Measurements from ENCODE around the gene SDF4. TPM values are rescaled to one million over a fixed set of nuclear protein-coding genes. Genes with fewer than 3 reads are reported as not detected.

The SDF4 gene
- total and polyA plus RNA-seq, 2 of the 13 experiments (the other 11 are each of a cell fraction or from before 2014, with no cell fraction given), result 80.8 to 107 TPM

DNA sequence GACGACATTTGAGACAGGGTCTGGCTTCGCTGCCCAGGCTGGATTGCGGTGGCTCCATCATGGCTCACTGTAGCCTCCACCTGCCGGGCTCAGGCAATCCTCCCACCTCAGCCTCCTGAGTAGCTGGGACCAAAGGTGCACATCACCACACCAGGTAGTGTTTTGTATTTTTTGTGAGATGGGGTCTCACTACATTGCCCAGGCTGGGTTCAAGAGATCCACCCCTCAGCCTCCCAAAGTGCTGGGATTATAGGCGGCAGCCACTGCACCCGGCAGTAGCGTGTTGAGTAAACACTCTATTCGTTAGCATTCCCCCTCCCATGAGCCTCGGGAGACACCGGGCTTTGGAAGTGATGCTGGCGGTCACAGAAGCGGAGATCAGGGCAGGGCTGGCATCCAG lies 21.5 kb upstream of the SDF4 start:
- H4K20me1 ChIP-seq (ENCODE audit: insufficient read depth, low read length), result no peaks in the 10 kb centered on the region
- no peaks in the 10 kb centered on the region for H3K9me3 ChIP-seq (ENCODE audit: low read length)
- H3K4me1 ChIP-seq (ENCODE audit: insufficient read depth, low read length), result no peaks in the 10 kb centered on the region
- intact Hi-C loops (cut with micrococcal nuclease; ENCODE audit: unreplicated experiment), result loop anchor here (5.0 kb wide), 1 partner anchor 131 kb away; no protein-coding TSS in a partner anchor
- no peaks in the 10 kb centered on the region for H3K27me3 ChIP-seq (ENCODE audit: control insufficient read depth in 1 of 2, insufficient read depth in 2 of 2, low read length in 2 of 2)
- DNase-seq (ENCODE audit: low spot score), result no peak
- ATAC-seq, result no peak
- H3K4me2 ChIP-seq (ENCODE audit: low read depth, low read length), result no peak overlapping the region
- no peaks in the 10 kb centered on the region for H3K79me2 ChIP-seq (ENCODE audit: insufficient read depth, low read length)
- FAIRE-seq, result no peak
- in situ Hi-C loops (cut with HindIII; ENCODE audit: extremely low pct_ligation_motif_present, low pct_unique_long_range_greater_than_20kb), result no loop called here
- no peak overlapping the region for H2AFZ ChIP-seq (ENCODE audit: low read length)
- H3K9ac ChIP-seq (ENCODE audit: insufficient read depth, low read depth, low read length), result no peak overlapping the region
- no peak overlapping the region for H3K27ac ChIP-seq (ENCODE audit: extremely low read length, insufficient read depth, low read length)
- CTCF ChIA-PET (ENCODE audit: low intra/inter-chr PET ratio, low total read pairs), result no interaction called here
- BruUV-seq (replicated peaks), result no TSS peak
- H3K4me3 ChIP-seq (replicated peaks in 1 of 3; ENCODE audit: insufficient read depth in 1 of 3, low read depth in 2 of 3, low read length in 3 of 3), result no peak overlapping the region
- WGBS (ENCODE audit: low lambda C conversion rate), result 93% methylated on average over 6 of the region's 12 CpGs
- peak; percentile 91 for TF ChIP-seq ZNF121 (CRISPR knock-in tag; IDR thresholded peaks at IDR 0.05)
- TF ChIP-seq, protein P1, sequence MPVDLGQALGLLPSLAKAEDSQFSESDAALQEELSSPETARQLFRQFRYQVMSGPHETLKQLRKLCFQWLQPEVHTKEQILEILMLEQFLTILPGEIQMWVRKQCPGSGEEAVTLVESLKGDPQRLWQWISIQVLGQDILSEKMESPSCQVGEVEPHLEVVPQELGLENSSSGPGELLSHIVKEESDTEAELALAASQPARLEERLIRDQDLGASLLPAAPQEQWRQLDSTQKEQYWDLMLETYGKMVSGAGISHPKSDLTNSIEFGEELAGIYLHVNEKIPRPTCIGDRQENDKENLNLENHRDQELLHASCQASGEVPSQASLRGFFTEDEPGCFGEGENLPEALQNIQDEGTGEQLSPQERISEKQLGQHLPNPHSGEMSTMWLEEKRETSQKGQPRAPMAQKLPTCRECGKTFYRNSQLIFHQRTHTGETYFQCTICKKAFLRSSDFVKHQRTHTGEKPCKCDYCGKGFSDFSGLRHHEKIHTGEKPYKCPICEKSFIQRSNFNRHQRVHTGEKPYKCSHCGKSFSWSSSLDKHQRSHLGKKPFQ (CRISPR knock-in tag; IDR thresholded peaks at IDR 0.05; ENCODE audit: insufficient replicate concordance), result no peak
- peaks cover 7 to 15% of the 10 kb centered on the region in 2 experiments; a peak in 4 of 5 replicates for H3K36me3 ChIP-seq (replicated peaks in 1 of 2; ENCODE audit: control insufficient read depth in 1 of 2, insufficient read depth in 2 of 2, low read length in 2 of 2)
- POLR2A ChIA-PET, result no interaction called here

DNA sequence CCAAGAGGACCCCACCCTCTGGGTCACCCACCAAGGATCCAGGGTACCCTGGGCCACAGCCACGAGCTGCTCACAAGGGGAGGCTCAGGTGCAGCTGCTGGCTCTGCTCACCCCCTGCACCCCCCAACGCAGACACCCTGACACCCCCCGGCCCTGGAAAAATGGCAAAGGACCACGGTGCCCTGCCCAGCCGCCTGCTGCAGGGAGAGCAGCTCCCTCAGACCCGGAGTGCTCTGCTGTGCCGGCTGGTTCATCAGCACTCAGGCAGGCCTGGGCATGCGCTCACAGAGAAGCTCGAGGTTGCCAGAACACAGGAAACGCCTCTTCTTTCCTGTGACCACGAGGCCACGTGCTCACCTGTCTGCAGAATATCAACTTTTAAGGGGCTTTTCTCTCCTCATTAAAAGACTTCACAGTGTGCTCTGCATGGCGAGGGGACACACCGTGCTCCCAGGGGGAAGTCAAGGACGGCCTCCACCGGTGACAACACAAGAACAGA lies 19.0 kb upstream of the SDF4 start:
- Histone ChIP-seq H3K4me2 (ENCODE audit: low read depth, low read length) (no peak overlapping the region), H4K20me1 (ENCODE audit: insufficient read depth, low read length) (no peaks in the 10 kb centered on the region), H2AFZ (ENCODE audit: low read length) (no peak overlapping the region), H3K4me1 (ENCODE audit: insufficient read depth, low read length) (no peaks in the 10 kb centered on the region), H3K27me3 (ENCODE audit: control insufficient read depth in 1 of 2, insufficient read depth in 2 of 2, low read length in 2 of 2) (no peaks in the 10 kb centered on the region), H3K79me2 (ENCODE audit: insufficient read depth, low read length) (no peaks in the 10 kb centered on the region), H3K9ac (ENCODE audit: insufficient read depth, low read depth, low read length) (no peak overlapping the region), H3K9me3 (ENCODE audit: low read length) (no peaks in the 10 kb centered on the region), H3K36me3 (replicated peaks in 1 of 2; ENCODE audit: control insufficient read depth in 1 of 2, insufficient read depth in 2 of 2, low read length in 2 of 2) (peaks cover 6 to 7% of the 10 kb centered on the region in 2 experiments; a peak in 3 of 5 replicates), H3K4me3 (replicated peaks in 1 of 3; ENCODE audit: insufficient read depth in 1 of 3, low read depth in 2 of 3, low read length in 3 of 3) (no peak overlapping the region), H3K27ac (ENCODE audit: extremely low read length, insufficient read depth, low read length) (no peak overlapping the region)
- ATAC-seq (peak; percentile 8; the same call in 1 of the 3 replicates), DNase-seq (ENCODE audit: low spot score) (no peak), FAIRE-seq (no peak)
- BruUV-seq (replicated peaks), result no TSS peak
- in situ Hi-C loops (cut with HindIII; ENCODE audit: extremely low pct_ligation_motif_present, low pct_unique_long_range_greater_than_20kb), result no loop called here
- no peak for TF ChIP-seq ZNF33A (CRISPR knock-in tag; IDR thresholded peaks at IDR 0.05; ENCODE audit: borderline replicate concordance)
- TF ChIP-seq, protein P2, sequence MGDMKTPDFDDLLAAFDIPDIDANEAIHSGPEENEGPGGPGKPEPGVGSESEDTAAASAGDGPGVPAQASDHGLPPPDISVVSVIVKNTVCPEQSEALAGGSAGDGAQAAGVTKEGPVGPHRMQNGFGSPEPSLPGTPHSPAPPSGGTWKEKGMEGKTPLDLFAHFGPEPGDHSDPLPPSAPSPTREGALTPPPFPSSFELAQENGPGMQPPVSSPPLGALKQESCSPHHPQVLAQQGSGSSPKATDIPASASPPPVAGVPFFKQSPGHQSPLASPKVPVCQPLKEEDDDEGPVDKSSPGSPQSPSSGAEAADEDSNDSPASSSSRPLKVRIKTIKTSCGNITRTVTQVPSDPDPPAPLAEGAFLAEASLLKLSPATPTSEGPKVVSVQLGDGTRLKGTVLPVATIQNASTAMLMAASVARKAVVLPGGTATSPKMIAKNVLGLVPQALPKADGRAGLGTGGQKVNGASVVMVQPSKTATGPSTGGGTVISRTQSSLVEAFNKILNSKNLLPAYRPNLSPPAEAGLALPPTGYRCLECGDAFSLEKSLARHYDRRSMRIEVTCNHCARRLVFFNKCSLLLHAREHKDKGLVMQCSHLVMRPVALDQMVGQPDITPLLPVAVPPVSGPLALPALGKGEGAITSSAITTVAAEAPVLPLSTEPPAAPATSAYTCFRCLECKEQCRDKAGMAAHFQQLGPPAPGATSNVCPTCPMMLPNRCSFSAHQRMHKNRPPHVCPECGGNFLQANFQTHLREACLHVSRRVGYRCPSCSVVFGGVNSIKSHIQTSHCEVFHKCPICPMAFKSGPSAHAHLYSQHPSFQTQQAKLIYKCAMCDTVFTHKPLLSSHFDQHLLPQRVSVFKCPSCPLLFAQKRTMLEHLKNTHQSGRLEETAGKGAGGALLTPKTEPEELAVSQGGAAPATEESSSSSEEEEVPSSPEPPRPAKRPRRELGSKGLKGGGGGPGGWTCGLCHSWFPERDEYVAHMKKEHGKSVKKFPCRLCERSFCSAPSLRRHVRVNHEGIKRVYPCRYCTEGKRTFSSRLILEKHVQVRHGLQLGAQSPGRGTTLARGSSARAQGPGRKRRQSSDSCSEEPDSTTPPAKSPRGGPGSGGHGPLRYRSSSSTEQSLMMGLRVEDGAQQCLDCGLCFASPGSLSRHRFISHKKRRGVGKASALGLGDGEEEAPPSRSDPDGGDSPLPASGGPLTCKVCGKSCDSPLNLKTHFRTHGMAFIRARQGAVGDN (CRISPR knock-in tag; IDR thresholded peaks at IDR 0.05), result peak; percentile 13; the same call in 1 of the 2 replicates
- TF ChIP-seq AGO2 (optimal IDR thresholded peaks at IDR 0.05; ENCODE audit: low read depth, low read length), result peak; percentile 49
- 97% methylated on average over 8 of the region's 16 CpGs for WGBS (ENCODE audit: low lambda C conversion rate)
- POLR2A ChIA-PET, result interaction anchor here (1.3 to 1.6 kb wide), 3 partner anchors 11 to 129 kb away, joined by 3 to 6 read pairs (median 4); no protein-coding TSS in a partner anchor
- CTCF ChIA-PET (ENCODE audit: low intra/inter-chr PET ratio, low total read pairs), result interaction anchor here (0.7 kb wide), 2 partner anchors 126 to 129 kb away, joined by 3 to 8 read pairs; no protein-coding TSS in a partner anchor
- intact Hi-C loops (cut with micrococcal nuclease; ENCODE audit: unreplicated experiment), result loop anchor here (5.0 kb wide), 1 partner anchor 129 kb away; no protein-coding TSS in a partner anchor
